Ovary (tissue), 3 donors: ENCODE data around the gene DNAJC22.

ENCODE experiments used
- CTCF ChIP-seq, 3 donors: fragments of 450-650 bp in 2 of 3; fragments of 200-600 bp in 1 of 3; IDR thresholded peaks; one replicate each; pipeline versions ENCODE4 v1.5.1 to v1.8.0; 2016 to 2022; ENCODE audit warnings: antibody characterized with exemption in 3 of 3, mild to moderate bottlenecking in 1 of 3
- EP300 ChIP-seq: sonication (generic); formaldehyde crosslinking; IDR thresholded peaks from one replicate; pipeline ENCODE4 v1.6.1; 2017; ENCODE audit warnings: antibody characterized with exemption
- POLR2A ChIP-seq: fragments of 450-650 bp; IDR thresholded peaks from one replicate; pipeline ENCODE4 v1.6.1; 2017; ENCODE audit warnings: antibody characterized with exemption, mild to moderate bottlenecking, moderate library complexity
- donor health status: DM: no; HTN: no; CAD: no.

GRCh38 chr12:49334681-49335080 lies 12.0 kb upstream of the DNAJC22 start:
- TF ChIP-seq CTCF (IDR thresholded peaks at IDR 0.05) (no peak), POLR2A (no peak), EP300 (no peak)
